ENCODE data around the gene DMRT2.

Gene DMRT2

GRCh38 chr9:1047591-1048230 is 2.4 kb upstream of the DMRT2 start:
- DNase-seq: no peak

- DNase-seq: no peak
Measured at GRCh38 chr9:1048231-1048619, 1.9 kb upstream of the DMRT2 start.

DNA sequence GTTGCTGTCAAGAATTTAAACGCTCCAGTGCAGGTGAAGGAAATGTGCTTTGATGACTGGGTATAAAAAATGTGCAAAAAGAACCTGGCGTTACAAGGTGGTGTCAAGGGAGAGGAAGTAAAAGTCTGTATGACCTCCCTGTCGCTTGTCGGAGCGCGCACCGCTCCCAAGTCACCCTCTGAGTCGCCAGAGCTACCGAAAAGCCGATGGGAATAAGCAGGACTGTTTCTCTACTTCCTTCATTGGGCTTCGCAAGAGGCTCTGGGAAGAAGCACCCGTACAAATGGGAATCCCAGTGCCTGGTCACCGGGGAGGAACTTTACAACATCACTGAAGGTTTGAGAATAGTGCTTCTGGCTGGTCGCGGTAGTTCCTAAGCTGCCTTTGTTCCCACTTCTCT is 1.3 kb upstream of the DMRT2 start:
- DNase-seq: no peak

DNA sequence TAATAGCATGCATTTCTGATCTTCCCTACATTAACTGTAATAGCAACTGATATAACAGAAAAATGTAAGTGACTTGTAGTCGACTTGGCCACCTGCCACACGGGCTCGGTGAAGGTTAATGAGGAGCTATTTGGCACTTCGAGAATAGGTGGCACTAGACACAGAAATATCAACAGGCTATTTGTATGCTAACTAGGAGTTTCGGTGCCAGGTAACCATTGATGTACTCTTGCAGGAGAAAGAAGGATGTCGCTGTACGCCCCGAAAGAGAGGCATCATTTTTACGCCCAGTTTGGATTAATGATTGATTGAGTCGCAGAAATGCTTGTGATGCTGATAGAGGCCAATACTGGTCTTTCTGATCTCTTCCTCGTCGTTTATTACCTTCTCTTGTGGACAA is 516 bp upstream of the DMRT2 start:
- DNase-seq: no peak

DNA sequence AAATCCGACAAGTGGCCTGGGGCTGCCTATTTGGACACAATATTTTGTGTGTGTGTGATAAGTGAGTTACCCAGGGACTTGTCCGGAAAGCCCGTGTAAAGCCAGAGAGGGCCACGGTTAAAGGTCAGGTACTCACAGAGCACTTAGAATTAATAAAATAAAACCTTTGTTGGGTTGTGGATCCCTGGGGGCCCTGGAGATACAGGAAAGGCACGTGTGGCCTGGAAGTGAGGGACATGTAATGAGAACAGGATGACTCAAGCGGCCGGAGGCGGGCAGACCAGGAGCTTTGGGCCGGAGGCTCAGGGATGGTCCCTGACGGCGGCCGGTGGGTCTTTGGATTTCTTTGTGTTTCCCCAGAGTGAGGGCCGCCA is 1.0 kb downstream of the DMRT2 start:
- DNase-seq: no peak

DNA sequence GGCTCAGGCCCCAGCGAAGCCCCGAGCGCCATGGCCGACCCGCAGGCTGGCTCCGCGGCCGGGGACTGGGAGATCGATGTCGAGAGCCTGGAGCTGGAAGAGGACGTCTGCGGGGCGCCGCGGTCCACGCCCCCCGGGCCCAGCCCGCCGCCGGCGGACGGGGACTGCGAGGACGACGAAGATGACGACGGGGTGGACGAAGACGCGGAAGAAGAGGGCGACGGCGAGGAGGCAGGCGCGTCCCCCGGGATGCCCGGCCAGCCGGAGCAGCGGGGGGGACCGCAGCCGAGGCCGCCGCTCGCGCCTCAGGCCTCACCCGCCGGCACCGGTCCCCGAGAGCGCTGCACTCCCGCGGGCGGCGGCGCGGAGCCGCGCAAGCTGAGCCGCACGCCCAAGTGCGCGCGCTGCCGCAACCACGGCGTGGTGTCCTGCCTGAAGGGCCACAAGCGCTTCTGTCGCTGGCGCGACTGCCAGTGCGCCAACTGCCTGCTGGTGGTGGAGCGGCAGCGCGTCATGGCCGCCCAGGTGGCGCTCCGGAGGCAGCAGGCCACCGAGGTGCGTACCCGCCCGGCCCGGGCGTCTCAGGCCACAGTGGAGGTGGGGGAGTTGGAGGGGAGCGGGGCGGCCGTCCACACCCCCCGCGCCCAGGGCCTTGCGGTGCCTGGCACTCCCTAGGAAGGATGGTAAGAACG is 1.6 kb downstream of the DMRT2 start:
- DNase-seq: no peak

GRCh38 chr9:1052365-1053281 is 2.5 kb downstream of the DMRT2 start:
- no peak for DNase-seq

DNA sequence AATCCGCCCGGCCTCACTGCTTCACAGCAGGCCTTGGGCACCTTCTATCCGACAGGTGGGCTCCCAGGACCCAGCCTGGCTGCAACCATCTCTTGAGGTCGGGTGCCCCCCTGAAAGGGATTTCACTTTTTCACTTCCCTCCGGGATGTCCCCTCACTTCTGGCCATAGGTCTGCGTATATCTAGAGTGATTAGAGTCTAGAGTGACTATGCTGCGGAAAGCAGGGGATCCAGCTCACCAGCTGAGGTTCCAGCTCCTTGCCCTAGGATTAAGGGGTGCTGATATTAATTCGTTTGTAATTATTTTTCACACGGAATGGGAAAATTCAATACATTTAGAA is 3.1 kb downstream of the DMRT2 start:
- no peak for DNase-seq

DNA sequence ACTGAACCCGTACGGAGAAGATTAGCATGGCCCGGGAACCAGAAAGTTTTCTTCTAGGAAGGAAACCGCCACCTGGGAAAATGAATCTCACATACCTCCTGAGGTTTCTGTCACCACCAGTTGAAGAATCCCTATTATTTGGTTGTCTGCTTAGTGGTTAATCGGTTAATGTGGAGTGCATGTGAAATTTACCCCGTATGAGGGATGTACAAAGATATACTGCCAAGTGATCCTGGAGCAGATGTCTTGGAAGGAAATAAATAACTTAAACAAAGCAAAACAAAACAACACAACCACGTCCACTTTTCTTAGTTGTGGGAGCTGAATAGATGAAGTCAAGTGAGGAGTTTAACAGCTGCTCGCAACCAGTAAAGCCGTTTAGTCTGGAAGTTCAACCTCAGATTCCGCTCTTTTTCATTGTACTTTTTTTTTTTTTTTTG is 3.8 kb downstream of the DMRT2 start:
- DNase-seq: no peak

DNA sequence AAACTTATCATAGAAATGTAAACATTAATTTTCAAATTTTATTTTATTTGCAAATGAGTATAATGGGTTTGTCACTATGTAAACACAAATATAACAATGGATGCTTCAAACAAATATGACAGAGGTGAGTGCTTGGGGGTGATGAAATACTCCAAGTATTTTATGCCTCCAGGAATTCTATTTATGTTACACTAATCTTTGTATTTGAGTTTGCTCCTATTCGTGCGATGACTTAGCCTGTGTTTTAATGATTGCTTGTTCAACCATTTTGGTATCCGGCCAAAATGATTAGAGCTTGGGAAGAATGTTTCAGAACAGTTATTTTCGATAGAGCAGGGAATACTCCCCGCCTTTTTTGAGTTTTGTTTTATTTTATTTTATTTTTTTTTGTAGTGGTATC is 5.0 kb downstream of the DMRT2 start:
- no peak for DNase-seq

GRCh38 chr9:1057910-1058309 is 7.8 kb downstream of the DMRT2 start:
- no peak for DNase-seq

DNA sequence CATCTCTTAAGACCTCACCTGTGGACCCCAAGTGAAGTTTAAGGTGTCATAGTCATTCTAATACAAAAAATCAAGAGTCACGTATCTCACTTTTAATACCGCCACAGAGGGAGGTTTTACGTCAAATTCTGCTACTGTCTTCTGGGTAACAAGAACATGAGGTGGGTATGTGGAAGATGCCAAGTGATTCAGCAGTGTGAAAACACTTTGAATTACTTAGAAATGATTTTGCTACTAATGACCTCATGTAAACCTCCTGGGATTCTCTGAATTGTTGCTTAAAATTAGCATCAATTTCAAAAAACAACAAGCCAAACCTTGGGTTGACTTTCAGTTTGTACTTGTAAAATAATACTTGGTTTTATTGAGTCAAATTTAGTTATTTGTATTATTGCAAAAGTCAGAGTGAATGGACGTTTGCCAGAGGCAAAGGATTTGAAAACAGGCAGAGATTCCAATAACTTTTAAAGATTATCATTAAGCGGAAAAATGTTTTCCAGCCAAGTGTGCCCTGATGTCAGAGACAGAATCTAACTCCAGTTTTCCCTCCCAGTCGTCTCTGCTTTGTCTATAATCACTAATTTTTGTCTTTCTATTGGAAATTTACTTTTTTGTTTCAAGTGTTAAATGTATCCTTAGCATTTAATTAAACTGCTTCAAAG is 8.8 kb downstream of the DMRT2 start:
- no peak for DNase-seq

DNA sequence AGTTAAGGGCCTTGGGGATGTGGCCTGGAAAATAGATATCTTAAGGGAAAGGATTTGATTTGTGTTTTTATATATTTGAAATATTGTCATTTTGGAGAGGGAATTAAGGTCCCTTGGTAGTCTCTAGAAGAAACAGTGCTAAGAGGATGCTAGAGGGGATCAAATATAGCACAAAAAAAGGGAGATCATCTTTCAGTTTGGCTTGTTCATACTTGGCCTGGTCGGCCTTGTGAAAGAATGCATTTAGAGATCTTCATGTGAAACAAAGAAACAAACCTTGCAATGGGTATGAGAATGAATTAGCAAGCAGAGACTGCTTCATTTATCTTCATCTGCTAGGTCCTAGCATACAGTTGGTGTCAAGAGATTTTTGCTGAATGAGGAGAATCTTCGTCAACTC is 15.0 kb downstream of the DMRT2 start:
- DNase-seq: no peak

GRCh38 chr9:1070692-1071091 is 20.5 kb downstream of the DMRT2 start:
- DNase-seq: no peak

GRCh38 chr9:1071730-1072129 is 21.6 kb downstream of the DMRT2 start:
- DNase-seq: no peak

GRCh38 chr9:1073497-1073896 is 23.3 kb downstream of the DMRT2 start:
- DNase-seq: no peak

- no peak for DNase-seq
Measured at GRCh38 chr9:1077616-1078015, 27.5 kb downstream of the DMRT2 start.

DNA sequence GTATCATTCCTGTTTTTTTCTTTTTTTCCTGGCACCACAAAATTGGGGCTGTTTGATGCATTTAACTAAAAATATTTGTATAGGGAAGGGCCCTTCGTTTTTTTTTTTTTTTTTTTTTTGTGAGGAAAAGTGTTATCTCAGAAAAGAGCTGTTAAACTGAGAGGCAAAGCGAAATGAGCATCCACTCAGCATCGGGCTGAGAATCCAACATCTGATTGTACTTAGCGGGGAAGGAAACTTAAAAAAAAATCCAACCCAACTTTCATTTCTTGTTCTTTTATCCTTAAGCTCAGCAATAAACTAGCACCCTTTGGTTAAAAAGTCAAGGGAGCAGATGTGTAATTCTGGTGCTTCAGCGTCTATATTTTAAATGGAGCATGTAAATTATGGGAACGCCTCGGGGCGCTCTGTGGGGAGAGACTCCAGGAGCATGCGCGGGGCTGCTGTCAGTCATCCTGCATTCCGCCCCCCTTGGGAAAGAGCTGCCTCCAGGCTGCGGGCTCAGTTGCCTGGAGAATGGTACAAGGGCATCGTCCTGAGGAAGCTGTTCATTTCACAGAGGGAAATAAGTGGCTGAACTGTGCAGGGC is 33.3 kb downstream of the DMRT2 start:
- DNase-seq: no peak

GRCh38 chr9:1085086-1085485 is 34.9 kb downstream of the DMRT2 start:
- no peak for DNase-seq

DNA sequence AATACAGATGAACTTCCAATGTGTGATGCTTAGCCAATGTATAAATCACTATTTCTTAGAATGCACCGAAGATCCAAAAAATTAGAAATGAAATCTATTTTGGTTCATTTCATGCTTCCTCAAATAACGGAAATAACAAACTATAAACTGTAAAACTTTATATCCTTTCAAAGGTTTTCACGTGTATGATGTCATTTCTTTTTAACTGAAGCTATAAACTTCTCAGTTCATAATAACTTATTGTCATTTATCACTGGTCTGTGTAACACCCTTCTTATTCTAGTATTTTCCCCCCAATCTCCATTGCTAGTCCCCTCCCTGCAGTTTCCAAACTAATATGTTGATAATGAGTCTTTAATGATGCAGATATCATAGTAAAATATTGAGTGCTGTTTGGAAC is 36.4 kb downstream of the DMRT2 start:
- DNase-seq: no peak

GRCh38 chr9:1087120-1087881 is 37.1 kb downstream of the DMRT2 start:
- no peak for DNase-seq

DNA sequence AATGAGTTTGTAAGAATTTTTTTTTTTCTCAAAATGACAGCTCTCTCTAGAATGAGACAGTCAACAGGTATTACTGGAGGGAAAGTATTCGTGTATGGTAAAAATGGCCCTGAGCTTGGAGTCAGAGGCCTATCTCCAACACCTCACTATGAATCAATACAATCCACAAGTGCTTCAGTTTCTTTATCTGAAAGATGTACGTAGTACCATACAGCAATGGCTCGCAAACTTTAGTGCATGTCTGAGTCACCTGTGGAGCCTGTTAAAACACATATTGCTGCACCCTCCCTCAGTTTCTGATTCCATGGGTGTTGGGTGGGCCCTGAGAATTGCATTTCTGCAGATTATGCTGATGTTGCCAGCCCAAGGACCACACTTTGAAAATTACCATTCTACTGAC is 44.6 kb downstream of the DMRT2 start:
- no peak for DNase-seq

Data from islet precursor cell (in vitro differentiated cells).